Measurements from ENCODE around the gene TMC6. TPM values are rescaled to one million over a fixed set of nuclear protein-coding genes. Genes with fewer than 3 reads are reported as not detected.

The TMC6 gene
- total and polyA plus RNA-seq, 2 of the 13 experiments (the other 11 are each of a cell fraction or from before 2014, with no cell fraction given) = 48.4 to 99.1 TPM

GRCh38 chr17:78168242-78168902 lies 39.8 kb upstream of the TMC6 start, which contains the start of gene SYNGR2 (continued):
- TF ChIP-seq GRHL1 (CRISPR knock-in tag; conservative IDR thresholded peaks at IDR 0.05) (no peak), ZBTB39 (CRISPR knock-in tag; IDR thresholded peaks at IDR 0.05) (no peak), ZNF557 (CRISPR knock-in tag; IDR thresholded peaks at IDR 0.05) (no peak), BORCS8-MEF2B (CRISPR knock-in tag; IDR thresholded peaks at IDR 0.05) (no peak; the same call in 1 of the 2 replicates), ZSCAN21 (CRISPR knock-in tag; IDR thresholded peaks at IDR 0.05; ENCODE audit: borderline replicate concordance) (peak; percentile 92), ZNF7 (CRISPR knock-in tag; IDR thresholded peaks at IDR 0.05) (no peak), XBP1 (CRISPR knock-in tag; IDR thresholded peaks at IDR 0.05) (no peak), ZSCAN9 (CRISPR knock-in tag; IDR thresholded peaks at IDR 0.05; ENCODE audit: borderline replicate concordance) (no peak; the same call in 1 of the 2 replicates), ZNF367 (CRISPR knock-in tag; IDR thresholded peaks at IDR 0.05; ENCODE audit: borderline replicate concordance) (peak; percentile 38; the same call in 1 of the 2 replicates), ATF5 (CRISPR knock-in tag; IDR thresholded peaks at IDR 0.05; ENCODE audit: low read depth) (no peak), BRCA1 (CRISPR knock-in tag; IDR thresholded peaks at IDR 0.05) (no peak; the same call in 1 of the 2 replicates), ELF3 (CRISPR knock-in tag; IDR thresholded peaks at IDR 0.05) (peak; percentile 69), NAIF1 (CRISPR knock-in tag; IDR thresholded peaks at IDR 0.05; ENCODE audit: borderline replicate concordance) (no peak), SP5 (CRISPR knock-in tag; IDR thresholded peaks at IDR 0.05; ENCODE audit: borderline replicate concordance, low read depth) (peak; percentile 90), PRMT3 (CRISPR knock-in tag; IDR thresholded peaks at IDR 0.05; ENCODE audit: borderline replicate concordance, low read depth) (no peak), CEBPG (CRISPR knock-in tag; IDR thresholded peaks at IDR 0.05) (no peak), ZNF296 (CRISPR knock-in tag; conservative IDR thresholded peaks at IDR 0.05) (no peak), TMF1 (CRISPR knock-in tag; IDR thresholded peaks at IDR 0.05; ENCODE audit: low read depth) (no peak), HNRNPK (IDR thresholded peaks at IDR 0.05; ENCODE audit: low read depth, low read length, poor library complexity, severe bottlenecking) (peak; percentile 7), ZNF556 (CRISPR knock-in tag; IDR thresholded peaks at IDR 0.05; ENCODE audit: borderline replicate concordance) (no peak; the same call in 1 of the 2 replicates), MIER2 (CRISPR knock-in tag; IDR thresholded peaks at IDR 0.05) (no peak), ZNF33B (CRISPR knock-in tag; IDR thresholded peaks at IDR 0.05) (peak; percentile 65; the same call in 1 of the 2 replicates), ARID2 (CRISPR knock-in tag; IDR thresholded peaks at IDR 0.05; ENCODE audit: borderline replicate concordance) (no peak), ZBTB26 (CRISPR knock-in tag; IDR thresholded peaks at IDR 0.05; ENCODE audit: borderline replicate concordance) (peak; percentile 79), ZNF720 (CRISPR knock-in tag; IDR thresholded peaks at IDR 0.05) (no peak), SRSF4 (IDR thresholded peaks at IDR 0.05; ENCODE audit: low read depth, low read length, poor library complexity, severe bottlenecking) (no peak)

Data from HepG2 (cell line).